NCI-H2107 treated with DMSO at 0.1 percent for 48 hours (cell line): ENCODE results near the gene NAV2.

Experiments
- DNase-seq: peaks from one replicate; lab custom pipeline; 2025; ENCODE audit not compliant: unreplicated experiment; lab: John Stamatoyannopoulos, UW

NAV2 gene

DNA sequence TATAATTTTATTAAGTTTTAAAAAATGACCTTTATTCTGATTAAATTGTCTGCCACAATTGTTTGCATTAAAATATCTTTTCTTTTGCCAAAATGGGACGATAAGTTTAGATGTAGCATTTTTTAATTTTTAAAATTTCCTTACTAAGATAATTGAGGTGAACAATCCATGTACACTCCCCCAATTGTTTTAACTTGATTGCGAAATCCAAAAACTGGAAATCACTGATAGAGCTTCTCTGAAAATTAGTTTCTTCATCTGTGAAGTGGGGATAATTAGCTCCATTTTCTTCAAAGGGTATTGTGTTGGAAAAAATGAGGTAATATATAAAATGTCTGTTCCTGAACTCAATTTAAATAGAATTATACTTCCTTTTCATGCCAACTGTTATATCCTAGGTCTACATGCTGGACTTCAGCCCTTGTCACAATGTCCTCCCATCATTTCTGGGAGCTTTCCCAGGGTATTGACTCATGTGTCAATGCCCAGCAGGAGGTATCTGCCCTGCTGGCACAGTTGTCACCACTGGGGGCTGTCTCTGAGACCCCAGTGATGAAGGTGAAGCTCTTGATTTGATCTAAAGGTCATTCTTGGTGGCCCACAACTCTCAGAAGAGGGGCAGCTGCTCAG is 28.7 kb upstream of the NAV2 start:
- DNase-seq = no peak

- DNase-seq = no peak
Measured at GRCh38 chr11:19686234-19686633, 26.4 kb upstream of the NAV2 start.

GRCh38 chr11:19687392-19687791 is 25.2 kb upstream of the NAV2 start:
- DNase-seq = no peak

- no peak for DNase-seq
Measured at GRCh38 chr11:19689281-19690000, 23.2 kb upstream of the NAV2 start.

- DNase-seq = no peak
Measured at GRCh38 chr11:19690885-19691284, 21.8 kb upstream of the NAV2 start.

- DNase-seq = no peak
Measured at GRCh38 chr11:19691815-19692500, 20.7 kb upstream of the NAV2 start.

DNA sequence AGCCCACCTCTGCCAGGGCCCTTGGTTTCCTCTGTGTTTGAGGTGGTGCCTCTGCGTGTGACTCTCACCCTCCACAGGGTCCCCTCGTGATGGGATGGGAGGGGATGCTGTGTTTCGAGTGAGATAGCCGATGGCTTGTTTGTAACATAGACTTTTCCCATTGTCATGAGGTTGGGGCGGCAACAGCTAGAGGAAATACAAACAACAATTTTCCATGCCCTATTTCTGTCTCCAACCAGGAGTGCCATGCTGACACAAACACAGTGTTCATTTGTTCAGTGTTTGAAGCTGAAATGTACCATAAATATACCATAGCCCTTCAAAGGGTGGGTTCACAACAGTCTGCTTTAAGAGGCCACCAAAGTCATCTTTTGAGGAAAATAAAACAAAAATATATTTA is 19.5 kb upstream of the NAV2 start:
- DNase-seq = no peak

DNA sequence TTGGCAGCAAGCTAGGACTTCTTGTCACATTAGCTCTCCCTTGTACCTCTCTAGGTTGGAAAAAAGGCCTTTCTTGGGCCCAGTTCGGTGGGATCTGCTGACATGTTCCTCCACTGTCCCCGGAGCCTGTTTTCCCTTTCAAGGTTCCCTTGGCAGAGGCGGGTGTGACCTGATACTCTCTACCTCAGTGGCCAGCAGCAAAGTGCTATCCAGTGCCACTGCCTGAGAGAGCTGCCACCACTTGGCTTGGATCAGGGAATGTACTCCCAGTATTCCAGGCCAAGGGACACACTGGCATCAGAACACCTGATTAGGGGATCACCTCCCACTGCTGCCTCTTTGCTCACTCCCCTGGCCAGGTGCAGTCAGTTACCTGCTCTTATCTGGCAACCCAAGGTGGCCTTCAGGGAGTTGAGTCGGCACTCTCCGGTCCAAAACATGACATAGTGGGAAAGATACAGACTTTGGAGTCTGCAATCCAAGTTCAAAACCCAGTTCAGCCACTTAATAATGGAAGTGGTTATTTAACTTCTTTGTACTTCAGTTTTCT is 17.8 kb upstream of the NAV2 start:
- DNase-seq = no peak

GRCh38 chr11:19696073-19696472 is 16.6 kb upstream of the NAV2 start:
- no peak for DNase-seq

- DNase-seq = no peak
Measured at GRCh38 chr11:19696904-19697303, 15.7 kb upstream of the NAV2 start.

GRCh38 chr11:19697721-19698121 is 14.9 kb upstream of the NAV2 start:
- DNase-seq = no peak

DNA sequence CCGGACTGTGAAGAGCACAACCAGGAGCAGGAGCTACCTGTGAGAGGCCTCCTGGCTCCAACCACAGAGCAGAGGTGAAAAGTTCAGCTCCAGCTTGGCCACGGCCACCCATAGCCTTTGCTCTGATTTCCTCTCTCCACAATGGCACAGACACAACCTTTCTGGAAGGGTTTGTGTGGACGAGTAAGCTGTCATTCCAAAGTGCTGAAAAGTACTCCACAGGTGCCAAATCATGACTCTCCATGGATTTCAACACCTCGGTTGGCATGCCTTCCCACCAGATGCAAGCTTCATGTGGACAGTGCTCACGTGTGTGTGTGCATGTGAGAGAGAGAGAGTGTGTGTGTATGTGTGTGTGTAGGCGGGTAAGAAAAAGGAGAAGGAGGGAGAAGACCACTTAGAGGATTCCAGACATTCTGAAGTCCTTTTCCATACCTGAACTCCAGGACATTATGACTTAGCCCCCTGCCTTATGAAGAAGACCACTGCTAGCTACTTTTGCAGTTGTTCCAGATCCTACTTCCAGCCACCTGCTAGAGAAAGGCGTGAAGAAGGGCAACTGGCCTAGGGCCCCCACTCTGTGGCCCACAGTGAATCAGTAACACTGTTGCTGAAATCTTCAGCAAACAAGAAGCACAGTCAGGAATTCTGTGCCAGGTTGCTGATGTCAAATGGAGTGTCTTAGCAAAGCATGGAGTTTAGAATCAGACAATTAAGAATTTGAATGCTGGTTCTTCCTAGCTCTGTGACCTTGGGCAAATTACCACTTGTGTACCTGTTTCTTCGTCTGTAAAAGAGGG is 13.9 kb upstream of the NAV2 start:
- no peak for DNase-seq

GRCh38 chr11:19701421-19701820 is 11.2 kb upstream of the NAV2 start:
- DNase-seq = no peak

- DNase-seq = no peak
Measured at GRCh38 chr11:19702620-19703019, 10.0 kb upstream of the NAV2 start.

- DNase-seq = no peak
Measured at GRCh38 chr11:19703211-19703610, 9.4 kb upstream of the NAV2 start.

- DNase-seq = no peak
Measured at GRCh38 chr11:19704213-19704612, 8.4 kb upstream of the NAV2 start.

GRCh38 chr11:19705936-19706335 is 6.7 kb upstream of the NAV2 start:
- DNase-seq = no peak

GRCh38 chr11:19711911-19712280 is 741 bp upstream of the NAV2 start:
- DNase-seq = no peak

DNA sequence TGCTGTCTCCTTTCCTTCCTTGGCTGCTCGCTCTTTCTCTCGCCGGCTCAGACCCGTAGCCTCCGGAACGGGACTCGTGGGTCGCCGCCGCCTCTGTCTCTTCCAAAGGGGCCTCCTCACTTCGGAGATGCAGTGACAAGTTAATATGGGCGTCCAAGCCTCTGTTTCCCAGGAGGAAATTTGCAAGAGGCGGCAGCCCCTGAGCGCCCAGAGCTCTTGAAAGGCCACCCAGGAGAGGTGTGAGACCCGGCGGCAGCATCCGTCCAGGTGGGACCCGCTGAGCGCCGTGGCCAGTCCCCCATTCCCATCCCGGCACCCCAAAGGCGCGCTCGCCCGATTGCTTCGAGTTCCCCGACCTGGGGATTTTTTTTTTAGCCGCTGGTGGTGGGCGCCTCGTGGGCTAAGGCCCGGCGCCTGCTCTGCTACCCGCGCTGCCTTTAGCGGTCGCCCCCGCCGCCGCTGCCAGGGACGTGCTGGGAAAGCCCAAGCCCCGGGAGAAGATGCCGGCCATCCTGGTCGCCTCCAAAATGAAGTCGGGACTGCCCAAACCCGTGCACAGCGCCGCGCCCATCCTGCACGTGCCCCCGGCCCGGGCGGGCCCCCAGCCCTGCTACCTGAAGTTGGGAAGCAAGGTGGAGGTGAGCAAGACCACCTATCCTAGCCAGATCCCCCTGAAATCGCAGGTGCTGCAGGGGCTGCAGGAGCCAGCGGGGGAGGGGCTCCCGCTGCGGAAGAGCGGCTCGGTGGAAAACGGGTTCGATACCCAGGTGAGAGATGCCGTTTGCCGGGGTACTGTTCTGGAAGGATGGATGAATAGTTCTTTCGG is 772 bp downstream of the NAV2 start:
- no peak for DNase-seq

GRCh38 chr11:19714022-19714386 is 1.4 kb downstream of the NAV2 start:
- DNase-seq = no peak
